ENCODE measurements around the gene DBT.

DBT gene

DNA sequence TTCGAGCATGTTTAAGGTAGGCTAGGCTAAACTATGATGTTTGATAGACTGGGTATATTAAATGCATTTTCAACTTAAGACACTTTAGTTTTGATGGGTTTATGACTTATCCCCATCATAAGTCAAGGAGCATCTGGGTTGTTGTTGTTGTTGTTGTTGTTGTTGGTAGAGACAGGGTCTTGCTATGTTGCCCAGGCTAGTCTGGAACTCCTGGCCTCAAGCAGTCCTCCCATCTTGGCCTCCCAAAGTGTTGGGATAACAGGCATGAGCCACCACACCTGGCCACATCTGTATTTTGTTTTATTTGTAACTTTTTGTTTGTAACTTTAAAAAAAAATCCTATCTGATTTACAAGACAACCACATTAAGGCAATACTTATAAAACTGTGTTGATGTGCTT lies 17.5 kb downstream of the DBT start:
- Histone ChIP-seq H3K4me3 (ENCODE audit: insufficient read depth, low read depth, low read length, poor library complexity, severe bottlenecking) (no peak overlapping the region), H3K4me1 (ENCODE audit: control insufficient read depth, insufficient read depth, low read length, poor library complexity, severe bottlenecking) (no peaks in the 10 kb centered on the region), H3K27me3 (replicated peaks; ENCODE audit: control insufficient read depth, insufficient read depth, low read length, poor library complexity, severe bottlenecking) (no peaks in the 10 kb centered on the region), H3K9me3 (ENCODE audit: control insufficient read depth, low read length) (no peaks in the 10 kb centered on the region), H3K27ac (ENCODE audit: insufficient read depth, low read length, poor library complexity, severe bottlenecking) (no peak overlapping the region), H3K36me3 (ENCODE audit: control insufficient read depth, insufficient read depth, low read length) (peaks cover 30% of the 10 kb centered on the region)
- no peak for DNase-seq

DNA sequence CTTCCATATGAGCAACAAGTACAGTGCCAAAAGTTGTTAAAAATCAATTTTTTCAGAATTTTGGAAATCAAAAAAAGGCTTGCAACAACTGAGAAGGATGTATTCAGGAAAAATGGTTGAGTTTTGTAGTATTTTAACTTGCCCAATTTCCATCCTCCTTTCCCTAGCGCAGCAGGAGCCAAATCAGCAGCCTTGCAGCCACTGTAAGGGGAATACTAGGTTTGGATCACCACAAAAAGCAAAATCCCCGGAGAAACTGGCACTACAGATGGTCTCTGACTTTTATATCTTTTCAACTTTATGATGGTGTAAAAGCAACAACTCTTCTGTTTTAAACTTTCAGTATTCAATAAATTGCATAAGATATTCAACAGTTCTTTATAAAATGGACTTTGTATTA lies 17.9 kb downstream of the DBT start:
- Histone ChIP-seq H3K36me3 (ENCODE audit: control insufficient read depth, insufficient read depth, low read length) (peaks cover 28% of the 10 kb centered on the region), H3K4me1 (ENCODE audit: control insufficient read depth, insufficient read depth, low read length, poor library complexity, severe bottlenecking) (no peaks in the 10 kb centered on the region), H3K9me3 (ENCODE audit: control insufficient read depth, low read length) (no peaks in the 10 kb centered on the region), H3K4me3 (ENCODE audit: insufficient read depth, low read depth, low read length, poor library complexity, severe bottlenecking) (no peak overlapping the region), H3K27ac (ENCODE audit: insufficient read depth, low read length, poor library complexity, severe bottlenecking) (no peak overlapping the region), H3K27me3 (replicated peaks; ENCODE audit: control insufficient read depth, insufficient read depth, low read length, poor library complexity, severe bottlenecking) (no peaks in the 10 kb centered on the region)
- no peak for DNase-seq

DNA sequence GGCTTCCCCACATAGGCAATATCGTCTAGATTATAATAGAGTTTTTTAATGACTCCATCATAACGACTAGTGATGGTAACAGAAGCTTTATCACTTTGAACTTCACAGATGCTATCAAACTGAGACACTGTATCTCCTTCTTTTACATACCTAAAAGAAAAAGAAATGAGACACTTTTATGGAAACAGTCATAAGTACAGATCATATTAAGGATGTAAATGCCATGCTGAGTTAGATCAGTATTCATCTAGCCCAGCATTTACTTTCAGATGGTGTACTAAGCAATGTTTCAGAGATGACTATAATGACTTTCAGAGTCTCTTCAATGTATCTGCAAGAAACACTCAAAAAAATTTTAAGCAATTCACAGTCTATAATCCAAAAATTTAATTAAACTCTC lies 18.9 kb downstream of the DBT start:
- H3K4me1 ChIP-seq (ENCODE audit: control insufficient read depth, insufficient read depth, low read length, poor library complexity, severe bottlenecking), result no peaks in the 10 kb centered on the region

DNA sequence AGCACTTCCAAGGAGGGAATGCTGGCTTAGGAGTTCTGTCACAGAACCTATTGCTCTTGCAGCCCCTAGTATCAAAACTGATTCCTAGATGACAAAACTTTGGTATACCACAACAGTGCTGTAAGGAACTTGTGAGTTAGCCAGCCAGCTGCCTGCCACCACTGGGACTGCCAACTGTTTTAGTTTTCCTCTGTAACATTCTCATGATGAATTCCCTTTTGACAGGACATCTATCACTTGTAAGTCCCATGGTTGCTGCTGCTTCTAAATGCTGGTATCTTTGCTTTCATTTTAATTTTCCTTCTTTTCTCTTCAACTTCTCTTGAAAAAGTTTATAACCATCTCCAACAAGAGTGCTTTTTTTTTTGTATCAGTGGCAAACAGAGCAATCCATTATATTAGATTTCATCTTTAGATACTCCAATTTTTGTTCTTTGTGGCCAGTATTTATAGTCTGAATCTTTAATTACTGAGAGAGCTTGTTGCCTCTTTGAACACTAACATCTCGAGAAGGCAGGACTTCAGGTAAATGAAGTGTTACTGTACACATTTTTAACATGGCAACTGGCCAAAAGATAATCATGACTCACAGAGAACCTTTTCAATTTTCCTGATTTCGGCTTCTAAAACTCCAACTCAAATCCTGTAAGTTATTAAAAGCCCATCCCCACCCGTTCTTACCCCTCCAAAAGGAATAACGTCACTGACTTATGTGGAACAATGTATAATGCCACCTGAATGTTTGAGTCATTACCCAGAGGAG lies 19.8 kb downstream of the DBT start:
- Histone ChIP-seq H3K9me3 (ENCODE audit: control insufficient read depth, low read length) (no peaks in the 10 kb centered on the region), H3K36me3 (ENCODE audit: control insufficient read depth, insufficient read depth, low read length) (peaks cover 27% of the 10 kb centered on the region), H3K27me3 (replicated peaks; ENCODE audit: control insufficient read depth, insufficient read depth, low read length, poor library complexity, severe bottlenecking) (no peaks in the 10 kb centered on the region), H3K4me1 (ENCODE audit: control insufficient read depth, insufficient read depth, low read length, poor library complexity, severe bottlenecking) (no peaks in the 10 kb centered on the region), H3K27ac (ENCODE audit: insufficient read depth, low read length, poor library complexity, severe bottlenecking) (no peak overlapping the region), H3K4me3 (ENCODE audit: insufficient read depth, low read depth, low read length, poor library complexity, severe bottlenecking) (no peak overlapping the region)
- no peak for DNase-seq

More for the DNA sequence above, 18.9 kb downstream of the DBT start:
- no peak overlapping the region for H3K4me3 ChIP-seq (ENCODE audit: insufficient read depth, low read depth, low read length, poor library complexity, severe bottlenecking)
- H3K27me3 ChIP-seq (replicated peaks; ENCODE audit: control insufficient read depth, insufficient read depth, low read length, poor library complexity, severe bottlenecking), result no peaks in the 10 kb centered on the region
- no peak for DNase-seq
- H3K9me3 ChIP-seq (ENCODE audit: control insufficient read depth, low read length), result no peaks in the 10 kb centered on the region
- no peak overlapping the region for H3K27ac ChIP-seq (ENCODE audit: insufficient read depth, low read length, poor library complexity, severe bottlenecking)
- peaks cover 27% of the 10 kb centered on the region for H3K36me3 ChIP-seq (ENCODE audit: control insufficient read depth, insufficient read depth, low read length)

DNA sequence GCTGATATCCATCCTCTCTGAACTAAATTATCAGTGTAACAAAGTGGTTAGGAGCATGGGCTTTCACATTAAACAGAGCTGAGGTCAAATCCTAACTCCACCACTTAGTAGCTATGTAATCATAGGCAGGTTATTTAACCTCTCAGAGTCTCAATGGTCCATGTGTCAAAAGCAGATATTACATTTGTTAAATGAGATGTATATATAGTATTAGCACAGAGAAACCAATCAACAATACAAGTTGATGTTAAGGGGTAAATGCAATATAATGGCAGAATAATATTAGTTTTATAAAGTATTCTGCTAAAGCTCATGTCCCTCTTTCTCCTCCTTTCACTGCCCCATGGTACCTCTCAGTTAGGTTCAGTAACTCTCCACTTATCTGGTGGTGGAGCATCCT lies 27.2 kb downstream of the DBT start:
- Histone ChIP-seq H3K36me3 (ENCODE audit: control insufficient read depth, insufficient read depth, low read length) (peaks cover 10% of the 10 kb centered on the region), H3K4me1 (ENCODE audit: control insufficient read depth, insufficient read depth, low read length, poor library complexity, severe bottlenecking) (no peaks in the 10 kb centered on the region), H3K4me3 (ENCODE audit: insufficient read depth, low read depth, low read length, poor library complexity, severe bottlenecking) (no peak overlapping the region), H3K27me3 (replicated peaks; ENCODE audit: control insufficient read depth, insufficient read depth, low read length, poor library complexity, severe bottlenecking) (no peaks in the 10 kb centered on the region), H3K27ac (ENCODE audit: insufficient read depth, low read length, poor library complexity, severe bottlenecking) (no peak overlapping the region), H3K9me3 (ENCODE audit: control insufficient read depth, low read length) (no peaks in the 10 kb centered on the region)
- DNase-seq, result no peak

DNA sequence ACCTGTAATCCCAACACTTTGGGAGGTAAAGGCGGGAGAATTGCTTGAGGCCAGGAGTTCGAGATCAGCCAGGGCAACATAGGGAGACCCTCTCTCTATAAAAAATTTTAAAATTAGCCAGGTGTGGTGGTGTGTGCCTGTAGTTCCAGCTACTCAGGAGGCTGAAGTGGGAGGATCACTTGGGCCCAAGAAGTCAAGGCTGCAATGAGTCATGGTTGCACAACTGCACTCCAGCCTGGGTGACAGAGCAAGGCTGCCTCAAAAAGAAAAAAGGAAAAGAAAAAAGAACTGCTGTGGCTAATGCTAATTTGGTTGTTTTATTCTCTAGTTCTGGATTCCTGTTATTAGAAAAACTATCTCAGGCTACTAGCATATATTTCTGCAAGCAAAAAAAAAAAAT lies 29.8 kb downstream of the DBT start:
- H3K27me3 ChIP-seq (replicated peaks; ENCODE audit: control insufficient read depth, insufficient read depth, low read length, poor library complexity, severe bottlenecking), result no peaks in the 10 kb centered on the region
- no peaks in the 10 kb centered on the region for H3K9me3 ChIP-seq (ENCODE audit: control insufficient read depth, low read length)
- no peak for DNase-seq
- H3K4me3 ChIP-seq (ENCODE audit: insufficient read depth, low read depth, low read length, poor library complexity, severe bottlenecking), result no peak overlapping the region
- H3K27ac ChIP-seq (ENCODE audit: insufficient read depth, low read length, poor library complexity, severe bottlenecking), result no peak overlapping the region
- H3K4me1 ChIP-seq (ENCODE audit: control insufficient read depth, insufficient read depth, low read length, poor library complexity, severe bottlenecking), result no peaks in the 10 kb centered on the region
- H3K36me3 ChIP-seq (ENCODE audit: control insufficient read depth, insufficient read depth, low read length), result peaks cover 16% of the 10 kb centered on the region

DNA sequence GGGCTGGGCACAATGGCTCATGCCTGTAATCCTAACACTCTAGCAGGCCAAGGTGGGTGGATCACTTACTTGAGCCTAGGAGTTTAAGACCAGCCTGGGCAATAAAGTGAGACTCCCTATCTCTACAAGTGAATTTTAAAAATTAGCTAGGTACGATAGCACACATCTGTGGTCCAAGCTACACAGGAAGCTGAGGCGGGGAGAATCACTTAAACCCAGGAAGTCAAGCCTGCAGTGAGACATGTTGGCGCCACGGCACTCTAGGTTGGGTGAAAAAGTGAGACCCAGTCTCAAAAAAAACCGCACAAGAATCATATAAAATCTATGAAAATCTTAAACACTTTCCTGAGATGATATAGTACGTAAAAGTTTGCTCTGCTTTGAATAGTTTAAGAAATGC lies 30.2 kb downstream of the DBT start:
- Histone ChIP-seq H3K4me1 (ENCODE audit: control insufficient read depth, insufficient read depth, low read length, poor library complexity, severe bottlenecking) (no peaks in the 10 kb centered on the region), H3K9me3 (ENCODE audit: control insufficient read depth, low read length) (no peaks in the 10 kb centered on the region), H3K4me3 (ENCODE audit: insufficient read depth, low read depth, low read length, poor library complexity, severe bottlenecking) (no peak overlapping the region), H3K36me3 (ENCODE audit: control insufficient read depth, insufficient read depth, low read length) (peaks cover 16% of the 10 kb centered on the region), H3K27ac (ENCODE audit: insufficient read depth, low read length, poor library complexity, severe bottlenecking) (no peak overlapping the region), H3K27me3 (replicated peaks; ENCODE audit: control insufficient read depth, insufficient read depth, low read length, poor library complexity, severe bottlenecking) (no peaks in the 10 kb centered on the region)
- no peak for DNase-seq

DNA sequence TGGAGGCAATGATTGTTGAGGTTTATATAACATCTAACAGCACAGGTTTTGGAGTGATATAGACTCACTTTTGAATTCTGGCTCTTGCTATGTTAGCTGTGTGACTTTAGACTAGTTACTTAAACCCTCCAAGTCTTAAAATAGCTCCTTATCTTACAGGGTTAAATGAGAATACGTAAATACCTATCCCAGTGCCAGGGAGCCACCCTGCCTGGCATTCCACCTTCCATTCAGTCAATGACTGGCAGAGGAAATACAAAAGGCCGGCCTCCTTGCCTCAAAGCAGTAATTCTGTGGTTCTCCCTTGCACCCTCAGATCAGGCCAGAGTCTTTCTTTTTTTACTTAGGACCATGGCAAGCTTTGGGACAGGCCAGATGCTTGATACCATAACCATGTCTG lies 31.8 kb downstream of the DBT start:
- no peak for DNase-seq
- Histone ChIP-seq H3K4me1 (ENCODE audit: control insufficient read depth, insufficient read depth, low read length, poor library complexity, severe bottlenecking) (no peaks in the 10 kb centered on the region), H3K27ac (ENCODE audit: insufficient read depth, low read length, poor library complexity, severe bottlenecking) (no peak overlapping the region), H3K4me3 (ENCODE audit: insufficient read depth, low read depth, low read length, poor library complexity, severe bottlenecking) (no peak overlapping the region), H3K36me3 (ENCODE audit: control insufficient read depth, insufficient read depth, low read length) (peaks cover 23% of the 10 kb centered on the region), H3K27me3 (replicated peaks; ENCODE audit: control insufficient read depth, insufficient read depth, low read length, poor library complexity, severe bottlenecking) (no peaks in the 10 kb centered on the region), H3K9me3 (ENCODE audit: control insufficient read depth, low read length) (no peaks in the 10 kb centered on the region)

DNA sequence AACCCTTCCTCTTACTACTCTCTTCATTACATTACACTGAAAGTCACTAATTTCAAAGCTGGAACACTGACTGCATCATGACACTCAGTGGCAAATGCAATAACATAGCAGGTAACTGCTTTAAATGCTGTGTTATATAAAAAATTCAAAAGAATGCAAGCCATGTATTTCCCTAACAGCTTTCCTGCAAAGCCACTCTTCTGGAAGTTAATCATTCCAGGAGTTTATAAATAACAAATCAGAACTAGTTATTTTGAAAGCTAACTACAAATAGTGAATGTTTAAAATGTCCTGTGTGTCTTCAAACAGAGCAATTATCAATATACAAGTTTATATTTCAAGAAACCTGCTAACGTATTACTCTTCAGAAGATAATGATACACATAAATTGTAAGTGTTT lies 34.5 kb downstream of the DBT start:
- peaks cover 37% of the 10 kb centered on the region for H3K36me3 ChIP-seq (ENCODE audit: control insufficient read depth, insufficient read depth, low read length)

DNA sequence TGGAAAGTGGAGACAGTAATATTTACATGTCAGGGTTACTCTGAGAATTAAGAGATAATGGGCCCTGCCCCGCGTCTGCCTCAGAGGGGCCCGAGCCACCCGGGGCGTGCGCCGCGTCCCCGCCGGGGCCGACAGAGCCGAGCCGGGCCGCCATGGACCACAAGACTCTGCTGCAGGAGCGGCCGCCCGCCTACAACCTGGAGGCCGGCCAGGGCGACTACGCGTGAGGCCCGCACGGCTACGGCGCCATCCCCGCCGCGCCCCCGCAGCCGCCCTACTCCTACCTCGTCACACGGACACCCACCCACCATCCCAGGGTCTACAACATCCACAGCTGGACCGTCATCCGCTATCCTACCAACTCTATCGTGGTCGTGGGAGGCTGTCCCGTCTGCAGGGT lies 36.5 kb downstream of the DBT start:
- Histone ChIP-seq H3K4me3 (ENCODE audit: insufficient read depth, low read depth, low read length, poor library complexity, severe bottlenecking) (no peak overlapping the region), H3K9me3 (ENCODE audit: control insufficient read depth, low read length) (no peaks in the 10 kb centered on the region), H3K36me3 (ENCODE audit: control insufficient read depth, insufficient read depth, low read length) (peaks cover 32% of the 10 kb centered on the region), H3K27me3 (replicated peaks; ENCODE audit: control insufficient read depth, insufficient read depth, low read length, poor library complexity, severe bottlenecking) (no peaks in the 10 kb centered on the region), H3K4me1 (ENCODE audit: control insufficient read depth, insufficient read depth, low read length, poor library complexity, severe bottlenecking) (no peaks in the 10 kb centered on the region), H3K27ac (ENCODE audit: insufficient read depth, low read length, poor library complexity, severe bottlenecking) (no peak overlapping the region)
- DNase-seq, result no peak

More for the DNA sequence above, 34.5 kb downstream of the DBT start:
- Histone ChIP-seq H3K4me3 (ENCODE audit: insufficient read depth, low read depth, low read length, poor library complexity, severe bottlenecking) (no peak overlapping the region), H3K27ac (ENCODE audit: insufficient read depth, low read length, poor library complexity, severe bottlenecking) (no peak overlapping the region), H3K4me1 (ENCODE audit: control insufficient read depth, insufficient read depth, low read length, poor library complexity, severe bottlenecking) (no peaks in the 10 kb centered on the region), H3K27me3 (replicated peaks; ENCODE audit: control insufficient read depth, insufficient read depth, low read length, poor library complexity, severe bottlenecking) (no peaks in the 10 kb centered on the region), H3K9me3 (ENCODE audit: control insufficient read depth, low read length) (no peaks in the 10 kb centered on the region)
- no peak for DNase-seq
